ENCODE results near the gene AQP6.
A peak's percentile ranks its signal among the peaks of the same experiment; 100 is the strongest.

GRCh38 chr12:50025187-50026059 is 52.7 kb downstream of the AQP6 start, which contains the start of gene RACGAP1:
- TF ChIP-seq CTCF (IDR thresholded peaks at IDR 0.05) (no peak), POLR2AphosphoS5 (IDR thresholded peaks at IDR 0.05) (peak; percentile 86)
